Measurements from ENCODE around the gene SVEP1.

The SVEP1 gene

GRCh38 chr9:110338143-110338542 is 241.4 kb downstream of the SVEP1 start:
- no peak for DNase-seq (ENCODE audit: extremely low read depth, low read depth)
- no peak for TF ChIP-seq CTCF (IDR thresholded peaks at IDR 0.05; ENCODE audit: low read depth, low read length)

GRCh38 chr9:110337727-110338126 is 241.8 kb downstream of the SVEP1 start, which contains the start of gene TXNDC8:
TSS of gene TXNDC8 (minus strand) at chr9:110337863.
- DNase-seq (ENCODE audit: extremely low read depth, low read depth), result no peak

GRCh38 chr9:110336363-110336762 is 243.2 kb downstream of the SVEP1 start:
- no peak for DNase-seq (ENCODE audit: extremely low read depth, low read depth)
- TF ChIP-seq CTCF (IDR thresholded peaks at IDR 0.05; ENCODE audit: low read depth, low read length), result no peak

More at GRCh38 chr9:110337727-110338126, 241.8 kb downstream of the SVEP1 start, which contains the start of gene TXNDC8:
- TF ChIP-seq CTCF (IDR thresholded peaks at IDR 0.05; ENCODE audit: low read depth, low read length), result no peak

GRCh38 chr9:110334871-110335270 is 244.7 kb downstream of the SVEP1 start:
- no peak for TF ChIP-seq CTCF (IDR thresholded peaks at IDR 0.05; ENCODE audit: low read depth, low read length)
- no peak for DNase-seq (ENCODE audit: extremely low read depth, low read depth)

- no peak for DNase-seq (ENCODE audit: extremely low read depth, low read depth)
These were observed 245.4 kb downstream of the SVEP1 start for GRCh38 chr9:110334183-110334582.

GRCh38 chr9:110332766-110333165 is 246.8 kb downstream of the SVEP1 start:
- no peak for DNase-seq (ENCODE audit: extremely low read depth, low read depth)
- no peak for TF ChIP-seq CTCF (IDR thresholded peaks at IDR 0.05; ENCODE audit: low read depth, low read length)

More at GRCh38 chr9:110334183-110334582, 245.4 kb downstream of the SVEP1 start:
- TF ChIP-seq CTCF (IDR thresholded peaks at IDR 0.05; ENCODE audit: low read depth, low read length), result no peak

- TF ChIP-seq CTCF (IDR thresholded peaks at IDR 0.05; ENCODE audit: low read depth, low read length), result no peak
- DNase-seq (ENCODE audit: extremely low read depth, low read depth), result no peak
These were observed 248.9 kb downstream of the SVEP1 start for GRCh38 chr9:110330484-110331105.
